ENCODE data around the gene STAG2. TPM values are rescaled to one million over a fixed set of nuclear protein-coding genes. Genes with fewer than 3 reads are reported as not detected.

STAG2 gene
- polyA plus RNA-seq, 3 donors = 20.6 to 56.2 (median 40.9) TPM

GRCh38 chrX:124097116-124097515 lies 135.6 kb downstream of the STAG2 start:
- Histone ChIP-seq H3K79me2 (ENCODE audit: insufficient read depth, low read length) (no peaks in the 10 kb centered on the region), H3K4me2 (replicated peaks; ENCODE audit: extremely low read depth, low read length, poor library complexity, severe bottlenecking) (no peak overlapping the region), H3K9me3 (replicated peaks in 1 of 2; ENCODE audit: control insufficient read depth in 1 of 2, insufficient read depth in 1 of 2, low read length in 2 of 2) (no peaks in the 10 kb centered on the region), H3K4me1 (ENCODE audit: control insufficient read depth in 1 of 2, insufficient read depth in 2 of 2, low read length in 2 of 2) (no peaks in the 10 kb centered on the region), H2AFZ (ENCODE audit: insufficient read depth, low read depth, low read length, poor library complexity, severe bottlenecking) (no peak overlapping the region), H3K27me3 (ENCODE audit: control insufficient read depth in 2 of 2, insufficient read depth in 2 of 2, low read length in 2 of 2) (no peaks in the 10 kb centered on the region), H3K36me3 (replicated peaks in 1 of 2; ENCODE audit: control insufficient read depth in 1 of 2, insufficient read depth in 2 of 2, low read length in 2 of 2) (peaks cover 57 to 74% of the 10 kb centered on the region in 2 donors), H3K27ac (ENCODE audit: low read depth in 1 of 2, low read length in 2 of 2) (no peak overlapping the region), H3K4me3 (replicated peaks in 1 of 3; ENCODE audit: low read depth in 2 of 3, low read length in 3 of 3) (no peak overlapping the region), H3K9ac (ENCODE audit: insufficient read depth, low read length, poor library complexity, severe bottlenecking) (no peak overlapping the region), H4K20me1 (ENCODE audit: insufficient read depth, low read length) (peaks cover 8% of the 10 kb centered on the region)
- H3K4me3 Mint-ChIP-seq = no peak overlapping the region
- DNase-seq = no peak
- peaks cover 44 to 59% of the 10 kb centered on the region in 2 donors for H3K36me3 Mint-ChIP-seq
- no peak overlapping the region for H3K27ac Mint-ChIP-seq
- H3K4me1 Mint-ChIP-seq = no peaks in the 10 kb centered on the region
- intact Hi-C loops (cut with micrococcal nuclease) = no loop called here
- peaks cover 0 to 1% (median 1%) of the 10 kb centered on the region in 3 donors for H3K27me3 Mint-ChIP-seq (ENCODE audit: low read depth in 3 of 3)
- no peaks in the 10 kb centered on the region for H3K9me3 Mint-ChIP-seq
- TF ChIP-seq CTCF (IDR thresholded peaks at IDR 0.05) = no peak
- no CpG with 5 or more reads among the region's 2 CpGs for WGBS (ENCODE audit: insufficient coverage)

GRCh38 chrX:124098089-124098488 lies 136.6 kb downstream of the STAG2 start:
- H3K27ac ChIP-seq (ENCODE audit: low read depth in 1 of 2, low read length in 2 of 2) = no peak overlapping the region
- H3K4me3 Mint-ChIP-seq = no peak overlapping the region
- no peaks in the 10 kb centered on the region for H3K9me3 Mint-ChIP-seq
- no peak overlapping the region for H3K9ac ChIP-seq (ENCODE audit: insufficient read depth, low read length, poor library complexity, severe bottlenecking)
- no peak overlapping the region for H3K4me3 ChIP-seq (replicated peaks in 1 of 3; ENCODE audit: low read depth in 2 of 3, low read length in 3 of 3)
- no peaks in the 10 kb centered on the region for H3K4me1 Mint-ChIP-seq
- peaks cover 48 to 73% of the 10 kb centered on the region in 2 donors for H3K36me3 ChIP-seq (replicated peaks in 1 of 2; ENCODE audit: control insufficient read depth in 1 of 2, insufficient read depth in 2 of 2, low read length in 2 of 2)
- no peaks in the 10 kb centered on the region for H3K27me3 ChIP-seq (ENCODE audit: control insufficient read depth in 2 of 2, insufficient read depth in 2 of 2, low read length in 2 of 2)
- H3K27me3 Mint-ChIP-seq (ENCODE audit: low read depth in 3 of 3) = peaks cover 0 to 1% (median 1%) of the 10 kb centered on the region in 3 donors
- H3K27ac Mint-ChIP-seq = no peak overlapping the region
- H4K20me1 ChIP-seq (ENCODE audit: insufficient read depth, low read length) = peaks cover 8% of the 10 kb centered on the region
- no peak overlapping the region for H3K4me2 ChIP-seq (replicated peaks; ENCODE audit: extremely low read depth, low read length, poor library complexity, severe bottlenecking)
- peak in 2 of 3 donors; percentile 4 to 23 for DNase-seq
- no peaks in the 10 kb centered on the region for H3K9me3 ChIP-seq (replicated peaks in 1 of 2; ENCODE audit: control insufficient read depth in 1 of 2, insufficient read depth in 1 of 2, low read length in 2 of 2)
- intact Hi-C loops (cut with micrococcal nuclease) = no loop called here
- TF ChIP-seq CTCF (IDR thresholded peaks at IDR 0.05) = peak; percentile 64
- no peak overlapping the region for H2AFZ ChIP-seq (ENCODE audit: insufficient read depth, low read depth, low read length, poor library complexity, severe bottlenecking)
- no peaks in the 10 kb centered on the region for H3K79me2 ChIP-seq (ENCODE audit: insufficient read depth, low read length)
- H3K4me1 ChIP-seq (ENCODE audit: control insufficient read depth in 1 of 2, insufficient read depth in 2 of 2, low read length in 2 of 2) = no peaks in the 10 kb centered on the region
- H3K36me3 Mint-ChIP-seq = peaks cover 40 to 58% of the 10 kb centered on the region in 2 donors
